Keratinocyte (primary cell): ENCODE data around the gene LGR6. TPM values are rescaled to one million over a fixed set of nuclear protein-coding genes. Genes with fewer than 3 reads are reported as not detected.

ENCODE experiments used
- DNase-seq: peaks from one replicate; pipeline ENCODE4 v3.0.0-alpha.2; 2011; ENCODE audit warnings: low read depth, missing footprints, low spot score
- FAIRE-seq: peaks from 2 replicates; lab custom pipeline; 2011; peaks lifted over from hg19 to GRCh38; lab: Jason Lieb, UNC
- H2AFZ ChIP-seq: 2 replicates; pipeline ENCODE4 v1.6.0; 2012; ENCODE audit warnings: low read length, control low read depth, inconsistent platforms; ENCODE audit not compliant: control insufficient read depth
- H3K27ac ChIP-seq: 2 replicates; pipeline ENCODE4 v1.5.1; 2011; ENCODE audit warnings: low read length; ENCODE audit not compliant: control insufficient read depth, insufficient read depth
- H3K27me3 ChIP-seq: 3 replicates; pipeline ENCODE4 v1.6.0; 2011; ENCODE audit warnings: low read length; ENCODE audit not compliant: control insufficient read depth, insufficient read depth; ENCODE audit errors: extremely low read depth
- H3K36me3 ChIP-seq, 2 experiments: 2 replicates in 1 of 2; 3 replicates in 1 of 2; pipeline ENCODE4 v1.5.1; 2011; ENCODE audit warnings: low read length in 2 of 2, mild to moderate bottlenecking in 1 of 2; ENCODE audit not compliant: control insufficient read depth in 2 of 2, insufficient read depth in 2 of 2; ENCODE audit errors: extremely low read depth in 1 of 2
- H3K4me1 ChIP-seq: 3 replicates; pipeline ENCODE4 v1.5.1; 2011; ENCODE audit warnings: low read length; ENCODE audit not compliant: control insufficient read depth, insufficient read depth; ENCODE audit errors: extremely low read depth
- H3K4me2 ChIP-seq: 3 replicates; pipeline ENCODE4 v1.6.0; 2011; ENCODE audit warnings: low read depth, low read length; ENCODE audit not compliant: control insufficient read depth, insufficient read depth; ENCODE audit errors: extremely low read depth
- H3K4me3 ChIP-seq, 3 experiments: fragments of 200-600 bp in 1 of 3; sonication (generic) in 1 of 3; 2 replicates in 2 of 3; 3 replicates in 1 of 3; pipeline ENCODE4 v1.5.1; 2011 to 2016; ENCODE audit warnings: low read length in 3 of 3, mild to moderate bottlenecking in 3 of 3, control low read depth in 2 of 3, inconsistent platforms in 1 of 3, low read depth in 1 of 3, mixed read lengths in 1 of 3, mixed run types in 1 of 3, moderate library complexity in 1 of 3; ENCODE audit not compliant: control insufficient read depth in 2 of 3, insufficient read depth in 2 of 3; ENCODE audit errors: extremely low read depth in 1 of 3
- H3K79me2 ChIP-seq: 2 replicates; pipeline ENCODE4 v1.6.0; 2012; ENCODE audit warnings: low read length; ENCODE audit not compliant: control insufficient read depth, insufficient read depth
- H3K9ac ChIP-seq: 3 replicates; pipeline ENCODE4 v1.6.0; 2011; ENCODE audit warnings: low read length; ENCODE audit not compliant: control insufficient read depth, insufficient read depth; ENCODE audit errors: extremely low read depth
- H3K9me1 ChIP-seq: 3 replicates; pipeline ENCODE4 v1.6.0; 2011; ENCODE audit warnings: low read length; ENCODE audit not compliant: control insufficient read depth, insufficient read depth; ENCODE audit errors: extremely low read depth
- H3K9me3 ChIP-seq: 2 replicates; pipeline ENCODE4 v1.5.1; 2012; ENCODE audit warnings: low read depth, low read length; ENCODE audit not compliant: control insufficient read depth
- H4K20me1 ChIP-seq: 3 replicates; pipeline ENCODE4 v1.6.0; 2011; ENCODE audit warnings: low read length; ENCODE audit not compliant: control insufficient read depth, insufficient read depth; ENCODE audit errors: extremely low read depth
- EZH2 ChIP-seq: IDR thresholded peaks from one replicate; pipeline ENCODE4 v1.6.1; 2012; ENCODE audit warnings: inconsistent platforms, mild to moderate bottlenecking, low read length, moderate library complexity
- dilution Hi-C: fragments of 300-500 bp; cut with MboI; formaldehyde crosslinking; loops from one replicate; pipeline ENCODE4 v1.7.0; 2020; ENCODE audit warnings: low sequenced_read_pairs; ENCODE audit not compliant: extremely low pct_ligation_motif_present
- polyA plus RNA-seq, 5 experiments: library from polyadenylated mRNA; depleted of rRNA in 3 of 5; stranded (reverse) in 3 of 5; stranded (forward) in 1 of 5; unstranded in 1 of 5; fragments of >200 nt; gene quantifications; 1 replicate in 1 of 5; 2 replicates in 3 of 5; 3 replicates in 1 of 5; pipeline versions ENCODE4 v1.2.1 to v1.2.3, GENCODE V29; 2011 to 2012; ENCODE audit warnings: missing spikeins in 2 of 5, low read depth in 1 of 5, low replicate concordance in 1 of 5
- TF ChIP-seq, protein P1 (sequence below), 3 experiments: IDR thresholded peaks in 1 of 3; conservative IDR thresholded peaks in 1 of 3; optimal IDR thresholded peaks in 1 of 3; 2 replicates in 2 of 3; 3 replicates in 1 of 3; pipeline versions ENCODE3 to v1.5.1; 2011; ENCODE audit warnings: low read length in 3 of 3, mild to moderate bottlenecking in 3 of 3, moderate library complexity in 2 of 3, control low read depth in 1 of 3, inconsistent platforms in 1 of 3; ENCODE audit not compliant: insufficient read depth in 2 of 3; ENCODE audit errors: extremely low read depth in 1 of 3

Gene LGR6
- polyA plus RNA-seq, 1 donor (not counting 4 experiments of a cell fraction or from before 2014, with no cell fraction given): 0.42 TPM

DNA sequence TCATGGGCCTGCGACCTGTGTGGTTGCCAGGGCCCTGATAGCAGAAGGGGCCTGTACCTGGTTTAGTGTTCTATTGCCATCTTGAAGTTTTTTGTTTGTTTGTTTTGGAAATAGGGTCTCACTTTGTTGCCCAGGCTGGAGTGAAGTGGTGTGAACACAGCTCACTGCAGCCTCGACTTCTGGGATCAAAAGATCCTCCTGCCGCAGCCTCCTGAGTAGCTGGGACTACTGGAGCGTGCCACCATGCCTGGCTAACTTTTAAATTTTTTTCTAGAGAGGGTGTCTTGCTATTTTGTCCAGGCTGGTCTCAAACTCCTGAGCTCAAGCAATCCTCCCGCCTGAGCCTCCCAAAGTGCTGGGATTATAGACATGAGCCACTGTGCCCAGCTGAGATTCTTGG is 75.2 kb downstream of the LGR6 start:
- DNase-seq: no peak
- no peak for FAIRE-seq
- no peak overlapping the region for H3K27ac ChIP-seq

DNA sequence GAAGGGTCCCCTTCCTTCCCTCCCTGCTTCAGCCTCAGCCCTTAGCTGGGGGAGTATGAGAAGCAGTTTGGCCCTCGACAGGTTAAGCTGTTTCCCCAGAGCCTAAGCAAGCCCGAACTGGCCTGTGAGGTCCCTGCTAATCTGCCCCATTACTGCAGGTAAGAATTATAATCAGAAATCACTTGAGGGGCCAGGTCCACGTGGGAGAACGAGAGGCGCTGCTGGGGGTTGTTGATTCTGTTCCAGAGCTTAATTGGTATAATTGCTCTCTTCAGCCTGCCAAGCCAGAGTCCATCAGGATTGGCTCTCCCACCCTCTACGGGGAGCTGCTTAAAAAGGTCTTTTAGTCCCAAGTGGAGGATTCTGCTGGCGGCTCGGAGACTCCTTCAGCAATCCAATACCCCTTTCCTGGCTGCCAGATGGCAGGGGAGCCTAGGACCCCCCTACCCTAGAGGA is 77.3 kb downstream of the LGR6 start:
- DNase-seq: no peak
- TF ChIP-seq, protein P1, sequence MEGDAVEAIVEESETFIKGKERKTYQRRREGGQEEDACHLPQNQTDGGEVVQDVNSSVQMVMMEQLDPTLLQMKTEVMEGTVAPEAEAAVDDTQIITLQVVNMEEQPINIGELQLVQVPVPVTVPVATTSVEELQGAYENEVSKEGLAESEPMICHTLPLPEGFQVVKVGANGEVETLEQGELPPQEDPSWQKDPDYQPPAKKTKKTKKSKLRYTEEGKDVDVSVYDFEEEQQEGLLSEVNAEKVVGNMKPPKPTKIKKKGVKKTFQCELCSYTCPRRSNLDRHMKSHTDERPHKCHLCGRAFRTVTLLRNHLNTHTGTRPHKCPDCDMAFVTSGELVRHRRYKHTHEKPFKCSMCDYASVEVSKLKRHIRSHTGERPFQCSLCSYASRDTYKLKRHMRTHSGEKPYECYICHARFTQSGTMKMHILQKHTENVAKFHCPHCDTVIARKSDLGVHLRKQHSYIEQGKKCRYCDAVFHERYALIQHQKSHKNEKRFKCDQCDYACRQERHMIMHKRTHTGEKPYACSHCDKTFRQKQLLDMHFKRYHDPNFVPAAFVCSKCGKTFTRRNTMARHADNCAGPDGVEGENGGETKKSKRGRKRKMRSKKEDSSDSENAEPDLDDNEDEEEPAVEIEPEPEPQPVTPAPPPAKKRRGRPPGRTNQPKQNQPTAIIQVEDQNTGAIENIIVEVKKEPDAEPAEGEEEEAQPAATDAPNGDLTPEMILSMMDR (optimal IDR thresholded peaks at IDR 0.05 in 1 of 3, IDR thresholded peaks at IDR 0.05 in 1 of 3, conservative IDR thresholded peaks at IDR 0.05 in 1 of 3; ENCODE audit: extremely low read depth in 1 of 3, insufficient read depth in 2 of 3, low read length in 3 of 3): no peak
- no peak for TF ChIP-seq EZH2
- no peaks in the 10 kb centered on the region for H4K20me1 ChIP-seq
- H3K9me1 ChIP-seq: no peaks in the 10 kb centered on the region
- no peak overlapping the region for H3K9ac ChIP-seq
- H3K79me2 ChIP-seq: no peaks in the 10 kb centered on the region
- H3K27ac ChIP-seq: no peak overlapping the region
- H3K4me1 ChIP-seq: peaks cover 3% of the 10 kb centered on the region
- no peak overlapping the region for H3K4me3 ChIP-seq
- FAIRE-seq: no peak
- no peaks in the 10 kb centered on the region for H3K27me3 ChIP-seq
- dilution Hi-C loops: no loop called here
- no peak overlapping the region for H3K4me2 ChIP-seq
- no peak overlapping the region for H2AFZ ChIP-seq
- H3K9me3 ChIP-seq: no peaks in the 10 kb centered on the region
- H3K36me3 ChIP-seq: no peaks in the 10 kb centered on the region

More for the DNA sequence above, 75.2 kb downstream of the LGR6 start:
- Histone ChIP-seq H3K4me3 (no peak overlapping the region), H4K20me1 (no peaks in the 10 kb centered on the region), H3K4me2 (no peak overlapping the region), H3K9ac (no peak overlapping the region), H3K4me1 (peaks cover 3% of the 10 kb centered on the region), H3K9me3 (no peaks in the 10 kb centered on the region), H3K36me3 (no peaks in the 10 kb centered on the region), H3K79me2 (no peaks in the 10 kb centered on the region), H3K27me3 (peaks cover 17% of the 10 kb centered on the region), H3K9me1 (no peaks in the 10 kb centered on the region), H2AFZ (no peak overlapping the region)
- TF ChIP-seq, protein P1 (optimal IDR thresholded peaks at IDR 0.05 in 1 of 3, IDR thresholded peaks at IDR 0.05 in 1 of 3, conservative IDR thresholded peaks at IDR 0.05 in 1 of 3; ENCODE audit: extremely low read depth in 1 of 3, insufficient read depth in 2 of 3, low read length in 3 of 3): no peak
- TF ChIP-seq EZH2: no peak
- dilution Hi-C loops: no loop called here
